ENCODE data around the gene UPF3A. TPM values are rescaled to one million over a fixed set of nuclear protein-coding genes. Genes with fewer than 3 reads are reported as not detected.
"Not testable (repeated sequence)": the region's sequence is repeated elsewhere in the genome, so short reads cannot be mapped to it uniquely, and the experiment has no call there.

Gene UPF3A
- total RNA-seq, result 47.1 and 49.6 TPM in 2 replicates

DNA sequence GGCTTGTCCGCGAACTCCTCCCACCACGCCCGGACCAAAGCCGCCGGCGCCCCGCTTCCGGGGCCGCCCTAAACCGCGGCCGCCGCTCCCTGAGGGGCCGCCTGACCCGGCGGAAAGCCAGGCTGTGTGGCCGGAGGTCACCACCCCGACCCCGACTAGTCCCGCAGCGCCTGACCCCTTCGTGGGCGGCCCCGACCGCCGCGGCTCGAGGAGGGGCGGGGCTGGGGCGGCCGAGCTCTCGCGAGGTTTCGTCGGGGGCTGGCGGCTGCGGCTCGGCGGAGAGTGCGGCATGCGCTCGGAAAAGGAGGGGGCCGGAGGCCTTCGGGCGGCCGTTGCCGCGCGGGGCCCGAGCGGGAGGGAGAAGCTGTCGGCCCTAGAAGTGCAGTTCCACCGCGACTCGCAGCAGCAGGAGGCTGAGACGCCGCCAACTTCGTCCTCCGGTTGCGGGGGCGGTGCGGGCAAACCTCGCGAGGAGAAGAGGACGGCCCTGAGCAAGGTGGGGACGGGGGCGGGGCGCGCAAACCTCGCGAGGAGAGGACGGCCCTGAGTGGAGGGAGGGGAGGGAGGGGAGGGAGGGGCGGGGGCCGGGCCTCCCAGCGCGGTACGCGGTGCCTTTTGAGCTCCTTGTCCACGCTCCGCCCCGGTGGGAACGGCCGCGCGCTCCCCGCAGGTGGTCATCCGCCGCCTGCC lies at the start of gene UPF3A:
TSS of gene UPF3A (plus strand) at position 251 of the 690 bp plus-strand sequence. CDS start at position 290, 39 bp downstream.
- intact Hi-C loops (cut with micrococcal nuclease), result loop anchor here (1.0 kb wide), 3 partner anchors 33 to 464 kb away; partner anchors contain the start of gene CHAMP1

GRCh38 chr13:114231886-114232285 lies 49.5 kb upstream of the UPF3A start:
- intact Hi-C loops (cut with micrococcal nuclease), result no loop called here

DNA sequence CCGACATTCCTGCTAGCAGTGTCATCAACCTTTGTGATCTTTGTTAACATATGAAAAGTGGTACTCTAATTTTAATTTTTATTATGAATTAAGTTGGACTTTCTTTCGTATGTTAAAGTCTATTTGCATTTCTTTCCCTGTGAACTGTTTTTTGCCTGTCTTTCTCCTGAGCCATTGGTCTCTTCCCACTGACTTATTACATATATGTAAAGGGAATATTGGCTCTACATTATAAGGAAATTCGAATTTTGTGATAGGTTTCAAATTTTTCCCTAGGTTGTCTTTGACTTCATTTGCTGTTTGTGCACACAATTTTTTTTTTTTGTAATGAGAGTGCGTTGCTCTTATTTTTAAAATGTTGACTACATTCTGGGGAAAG lies 47.1 kb upstream of the UPF3A start:
- intact Hi-C loops (cut with micrococcal nuclease), result loop anchor here (2.0 kb wide), 2 partner anchors 169 to 417 kb away; no protein-coding TSS in a partner anchor

GRCh38 chr13:114234645-114235421 lies 46.6 kb upstream of the UPF3A start, which contains the start of gene CDC16:
TSS of gene CDC16 (plus strand) at chr13:114234897. CDS start at chr13:114235085, 188 bp downstream.
- intact Hi-C loops (cut with micrococcal nuclease), result loop anchor here (1.0 to 2.0 kb wide), 5 partner anchors 8 to 418 kb away; partner anchors contain the start of genes CHAMP1 and UPF3A

- intact Hi-C loops (cut with micrococcal nuclease), result loop anchor here (1.0 to 2.0 kb wide), 5 partner anchors 8 to 419 kb away; partner anchors contain the start of genes CHAMP1 and UPF3A
These were observed 45.7 kb upstream of the UPF3A start for GRCh38 chr13:114235697-114236096.

- intact Hi-C loops (cut with micrococcal nuclease), result no loop called here
These were observed 45.2 kb upstream of the UPF3A start for GRCh38 chr13:114236227-114236626.

DNA sequence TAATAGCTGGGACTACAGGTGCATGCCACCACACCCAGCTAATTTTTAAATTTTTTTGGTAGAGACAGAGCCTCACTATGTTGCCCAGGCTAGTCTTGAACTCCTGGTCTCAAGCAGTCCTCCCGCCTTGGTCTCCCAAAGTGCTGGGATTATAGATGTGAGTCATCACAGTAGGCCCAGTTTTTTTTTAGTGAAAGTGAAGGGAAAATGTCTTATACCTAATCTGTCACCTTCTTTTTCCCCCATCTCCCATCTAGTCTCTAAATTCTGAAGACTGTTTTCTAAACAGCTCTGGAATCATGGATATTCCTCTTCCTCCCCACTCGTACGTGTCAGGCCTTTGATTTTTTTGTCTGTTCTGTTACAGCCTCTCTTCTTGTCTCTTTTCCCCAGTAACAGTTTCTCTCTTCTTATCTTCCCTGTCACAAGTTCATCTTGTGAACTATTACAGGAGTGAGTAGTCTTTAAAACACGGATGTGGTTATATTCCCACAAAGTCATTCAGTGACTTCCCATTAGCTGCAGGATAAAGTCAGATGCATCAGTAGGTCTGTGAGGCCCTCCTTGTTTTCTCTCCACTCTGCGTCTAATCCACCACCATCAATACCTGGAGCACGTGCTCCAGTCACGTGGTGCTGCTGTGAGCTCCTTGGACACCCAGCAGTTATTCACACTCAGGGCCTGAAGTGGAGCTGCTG lies 43.8 kb upstream of the UPF3A start:
- intact Hi-C loops (cut with micrococcal nuclease), result no loop called here

DNA sequence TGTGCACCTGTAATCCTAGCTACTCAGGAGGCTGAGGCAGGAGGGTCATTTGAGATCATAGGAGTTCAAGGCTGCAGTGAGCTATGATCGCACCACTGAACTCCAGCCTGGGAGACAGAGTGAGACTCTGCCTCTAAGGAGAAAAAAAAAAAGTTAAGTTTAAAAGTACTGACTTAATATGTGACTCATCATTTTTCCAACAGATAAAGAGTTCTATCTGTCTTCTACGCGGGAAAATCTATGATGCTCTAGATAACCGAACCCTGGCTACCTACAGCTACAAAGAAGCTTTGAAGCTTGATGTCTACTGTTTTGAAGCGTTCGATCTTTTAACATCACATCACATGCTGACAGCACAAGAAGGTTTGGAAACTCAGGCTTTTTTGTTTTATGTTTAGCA lies 39.5 kb upstream of the UPF3A start:
- intact Hi-C loops (cut with micrococcal nuclease), result no loop called here

DNA sequence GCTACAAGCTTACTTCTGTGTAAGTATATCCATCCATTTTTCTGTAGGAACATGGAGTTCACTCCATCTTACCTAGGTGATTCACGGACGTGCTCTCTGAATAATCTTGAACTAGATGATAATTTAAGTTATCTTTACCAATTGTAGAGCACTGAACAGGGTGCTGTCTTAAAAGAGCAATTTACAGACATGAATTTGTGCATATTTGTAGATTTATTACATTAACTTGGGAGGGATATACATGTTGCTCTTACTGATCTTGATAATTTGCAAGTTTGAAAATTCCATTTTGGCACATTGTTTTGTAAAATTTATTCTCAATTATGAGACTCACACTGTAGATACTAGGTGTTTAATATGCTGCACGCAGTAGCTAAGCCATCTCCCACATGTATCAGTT lies 37.4 kb upstream of the UPF3A start:
- intact Hi-C loops (cut with micrococcal nuclease), result no loop called here

DNA sequence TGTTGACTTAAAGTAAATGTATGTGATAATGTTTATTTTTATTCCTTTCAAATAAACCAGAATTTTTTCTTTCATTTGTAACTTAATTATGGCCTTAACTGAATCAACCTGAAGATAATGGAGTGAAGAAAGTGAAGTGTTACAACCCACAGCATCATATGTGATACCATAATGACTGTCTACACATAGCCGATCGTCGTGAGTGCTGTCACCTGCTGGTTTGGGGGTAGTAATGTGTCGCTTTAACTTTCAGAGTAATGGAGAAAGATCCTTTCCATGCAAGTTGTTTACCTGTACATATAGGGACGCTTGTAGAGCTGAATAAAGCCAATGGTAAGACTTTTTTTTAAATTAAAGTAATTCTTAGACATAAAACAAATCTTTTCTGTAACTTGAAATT lies 36.8 kb upstream of the UPF3A start:
- intact Hi-C loops (cut with micrococcal nuclease), result no loop called here

DNA sequence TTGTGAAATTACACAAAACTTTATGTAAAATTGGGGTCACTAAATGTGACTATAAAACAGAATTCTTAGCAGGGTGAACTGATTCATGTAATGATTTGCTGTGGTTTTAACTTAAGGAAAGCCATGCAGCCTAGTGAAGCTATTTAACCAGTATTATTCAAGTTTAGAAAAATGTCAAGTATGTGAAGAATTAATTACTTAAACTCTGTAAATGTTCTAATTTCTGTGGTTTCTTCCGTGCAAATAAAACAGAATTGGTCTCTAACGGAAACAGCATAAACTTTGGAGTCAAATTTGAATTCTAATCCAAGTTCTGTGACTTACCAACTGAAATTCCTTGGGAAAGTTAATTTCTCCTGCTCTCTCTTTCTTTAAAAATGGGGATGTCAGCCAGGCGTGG lies 33.4 kb upstream of the UPF3A start:
- intact Hi-C loops (cut with micrococcal nuclease), result no loop called here

GRCh38 chr13:114249077-114249476 lies 32.3 kb upstream of the UPF3A start:
- intact Hi-C loops (cut with micrococcal nuclease), result no loop called here

DNA sequence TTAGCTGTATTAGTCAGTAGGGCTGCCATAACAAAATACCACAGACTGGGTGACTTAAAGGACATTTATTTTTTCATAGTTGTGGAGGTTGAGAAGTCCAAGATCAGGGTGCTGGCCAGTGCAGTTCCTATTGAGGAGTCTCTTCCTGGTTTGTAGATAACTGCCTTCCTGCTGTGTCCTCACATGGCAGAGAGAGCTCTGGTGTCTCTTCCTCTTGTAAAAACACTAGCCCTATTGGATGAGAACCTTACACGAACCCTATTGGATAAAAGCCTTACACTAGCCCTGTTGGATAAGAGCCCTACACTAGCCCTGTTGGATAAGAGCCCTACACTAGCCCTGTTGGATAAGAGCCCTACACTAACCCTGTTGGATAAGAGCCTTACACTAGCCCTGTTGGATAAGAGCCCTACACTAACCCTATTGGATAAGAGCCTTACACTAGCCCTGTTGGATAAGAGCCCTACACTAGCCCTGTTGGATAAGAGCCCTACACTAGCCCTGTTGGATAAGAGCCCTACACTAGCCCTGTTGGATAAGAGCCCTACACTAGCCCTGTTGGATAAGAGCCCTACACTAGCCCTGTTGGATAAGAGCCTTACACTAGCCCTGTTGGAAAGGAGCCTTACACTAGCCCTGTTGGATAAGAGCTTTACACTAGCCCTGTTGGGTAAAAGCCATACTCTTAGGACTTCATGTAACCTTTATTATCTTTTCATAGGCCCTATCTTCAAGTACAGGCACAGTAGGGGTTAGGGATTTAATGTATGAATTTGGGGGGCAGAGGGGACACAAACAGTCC lies 29.6 kb upstream of the UPF3A start:
- intact Hi-C loops (cut with micrococcal nuclease), result not testable (repeated sequence)

DNA sequence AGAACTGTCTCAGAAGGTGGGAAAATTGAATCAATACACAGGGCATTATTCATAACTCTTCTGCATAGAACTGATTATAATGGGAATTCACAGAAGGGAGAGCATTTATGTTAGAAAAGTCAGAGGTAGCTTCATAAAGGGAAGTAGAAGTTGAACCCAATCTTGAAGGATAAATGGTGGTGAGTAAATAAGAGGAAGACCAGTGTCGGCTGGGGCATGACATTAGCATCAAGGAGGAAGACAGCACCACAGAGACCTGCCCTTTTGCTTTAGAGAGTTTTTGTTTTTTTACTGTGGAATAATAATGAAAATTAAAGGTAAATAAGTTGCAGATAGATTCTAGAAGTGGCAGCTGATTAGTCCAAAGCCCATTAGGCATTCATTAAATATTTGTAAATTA lies 24.9 kb upstream of the UPF3A start:
- intact Hi-C loops (cut with micrococcal nuclease), result no loop called here

DNA sequence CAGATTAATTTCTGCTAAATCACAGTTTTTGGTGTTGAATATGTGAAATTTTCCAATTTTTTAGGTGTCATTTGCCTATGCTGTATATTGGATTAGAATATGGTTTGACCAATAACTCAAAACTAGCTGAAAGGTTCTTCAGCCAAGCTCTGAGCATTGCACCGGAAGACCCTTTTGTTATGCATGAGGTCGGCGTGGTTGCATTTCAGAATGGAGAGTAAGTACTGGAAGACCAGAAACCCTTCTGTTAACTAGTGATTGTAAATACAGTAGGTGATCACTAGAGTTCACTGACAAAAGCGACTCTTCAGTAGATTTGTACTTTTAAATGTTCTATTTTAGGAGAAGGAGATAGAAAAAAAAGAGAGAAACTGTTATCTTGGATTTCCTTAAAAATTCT lies 24.4 kb upstream of the UPF3A start:
- intact Hi-C loops (cut with micrococcal nuclease), result no loop called here

- intact Hi-C loops (cut with micrococcal nuclease), result no loop called here
These were observed 22.8 kb upstream of the UPF3A start for GRCh38 chr13:114258589-114258988.

- intact Hi-C loops (cut with micrococcal nuclease), result no loop called here
These were observed 22.0 kb upstream of the UPF3A start for GRCh38 chr13:114259374-114259773.

- intact Hi-C loops (cut with micrococcal nuclease), result no loop called here
These were observed 21.4 kb upstream of the UPF3A start for GRCh38 chr13:114259974-114260373.

DNA sequence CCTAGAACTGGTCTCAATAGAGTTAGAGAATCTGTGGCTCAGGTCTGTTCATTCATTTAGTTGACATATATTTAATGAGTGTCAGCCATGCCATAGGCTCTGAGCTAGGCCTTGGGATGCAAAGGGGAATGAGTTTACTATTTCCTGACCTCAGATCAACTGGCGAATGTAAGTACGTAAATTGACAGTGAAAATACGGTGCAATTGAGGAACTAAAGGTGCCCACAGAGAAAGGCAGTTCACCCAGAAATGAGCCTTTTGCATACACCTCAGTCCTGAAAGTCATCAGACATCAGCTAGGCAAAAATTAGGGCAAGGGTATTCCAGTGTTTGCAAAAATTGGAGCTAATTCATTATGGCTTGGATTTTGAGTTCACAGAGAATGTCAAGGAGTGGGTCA lies 20.6 kb upstream of the UPF3A start:
- intact Hi-C loops (cut with micrococcal nuclease), result no loop called here

DNA sequence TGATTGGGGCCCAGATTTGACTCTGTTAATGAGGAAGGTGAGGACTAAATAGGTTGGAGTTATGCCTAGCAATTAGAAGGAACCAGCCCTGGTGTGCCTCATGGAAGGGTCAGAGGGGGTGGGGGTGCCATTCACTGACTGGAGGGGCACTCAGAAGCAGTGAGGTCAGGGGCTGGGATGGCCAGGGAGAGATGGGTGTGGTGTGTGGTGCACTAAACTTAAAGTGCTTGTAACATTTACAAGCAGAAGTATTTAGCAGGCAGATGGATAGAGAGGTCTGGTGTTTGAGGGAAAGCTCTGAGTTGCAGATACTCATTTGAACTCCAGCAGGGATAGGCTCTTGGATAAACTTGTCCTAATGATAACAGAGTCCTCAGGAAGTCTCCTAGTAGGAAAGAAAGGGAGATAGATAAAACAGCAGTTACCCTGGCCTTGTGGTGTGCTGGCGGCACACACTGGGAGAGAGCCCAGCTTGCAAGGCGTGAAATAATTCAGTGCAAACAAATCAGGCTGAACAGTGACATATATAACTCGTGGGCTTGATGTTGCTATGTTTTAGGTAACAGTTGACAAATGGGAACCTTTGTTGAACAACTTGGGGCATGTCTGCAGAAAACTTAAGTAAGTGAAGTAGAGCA lies 20.0 kb upstream of the UPF3A start:
- intact Hi-C loops (cut with micrococcal nuclease), result no loop called here
